OCI-LY3 (cell line): ENCODE measurements around the gene MFRP.

ENCODE experiments used
- EZH2phosphoT487 ChIP-seq: fragments of 200-600 bp; shearing (Covaris generic); IDR thresholded peaks from 2 replicates; pipeline ENCODE4 v1.6.1; 2018; ENCODE audit warnings: antibody characterized with exemption, mixed run types, low read depth
- TF ChIP-seq, protein P1 (sequence below): fragments of 200-600, 300-600 bp; sonication (generic); IDR thresholded peaks from 2 replicates; pipeline ENCODE4 v1.5.1; 2014; ENCODE audit warnings: antibody characterized with exemption, low read length, low read depth

- TF ChIP-seq, protein P1, sequence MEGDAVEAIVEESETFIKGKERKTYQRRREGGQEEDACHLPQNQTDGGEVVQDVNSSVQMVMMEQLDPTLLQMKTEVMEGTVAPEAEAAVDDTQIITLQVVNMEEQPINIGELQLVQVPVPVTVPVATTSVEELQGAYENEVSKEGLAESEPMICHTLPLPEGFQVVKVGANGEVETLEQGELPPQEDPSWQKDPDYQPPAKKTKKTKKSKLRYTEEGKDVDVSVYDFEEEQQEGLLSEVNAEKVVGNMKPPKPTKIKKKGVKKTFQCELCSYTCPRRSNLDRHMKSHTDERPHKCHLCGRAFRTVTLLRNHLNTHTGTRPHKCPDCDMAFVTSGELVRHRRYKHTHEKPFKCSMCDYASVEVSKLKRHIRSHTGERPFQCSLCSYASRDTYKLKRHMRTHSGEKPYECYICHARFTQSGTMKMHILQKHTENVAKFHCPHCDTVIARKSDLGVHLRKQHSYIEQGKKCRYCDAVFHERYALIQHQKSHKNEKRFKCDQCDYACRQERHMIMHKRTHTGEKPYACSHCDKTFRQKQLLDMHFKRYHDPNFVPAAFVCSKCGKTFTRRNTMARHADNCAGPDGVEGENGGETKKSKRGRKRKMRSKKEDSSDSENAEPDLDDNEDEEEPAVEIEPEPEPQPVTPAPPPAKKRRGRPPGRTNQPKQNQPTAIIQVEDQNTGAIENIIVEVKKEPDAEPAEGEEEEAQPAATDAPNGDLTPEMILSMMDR = no peak
- no peak for TF ChIP-seq EZH2phosphoT487
Observed at GRCh38 chr11:119332111-119332765, 14.3 kb downstream of the MFRP start.
